Amniotic stem cell (primary cell): ENCODE data around the gene ASRGL1.
"Not testable (repeated sequence)": the region's sequence is repeated elsewhere in the genome, so short reads cannot be mapped to it uniquely, and the experiment has no call there.

Experiments
- DNase-seq: peaks from one replicate; lab custom pipeline; 2025; lab: John Stamatoyannopoulos, UW

ASRGL1 gene

GRCh38 chr11:62337303-62338181, at the start of gene ASRGL1:
ASRGL1 (plus strand) TSS chr11:62337448; CDS start chr11:62337978, 530 bp downstream.
- no peak for DNase-seq

- no peak for DNase-seq
Observed at GRCh38 chr11:62295504-62295903, 41.7 kb upstream of the ASRGL1 start.

GRCh38 chr11:62298975-62299374, 38.3 kb upstream of the ASRGL1 start, which contains the start of gene SCGB1D4:
SCGB1D4 (minus strand) TSS chr11:62299075; CDS start chr11:62299010, 65 bp downstream.
- DNase-seq, result no peak

GRCh38 chr11:62306227-62306626, 31.0 kb upstream of the ASRGL1 start:
- DNase-seq, result no peak

GRCh38 chr11:62307950-62308349, 29.3 kb upstream of the ASRGL1 start:
- DNase-seq, result no peak

- DNase-seq, result no peak
Observed at GRCh38 chr11:62309991-62310390, 27.3 kb upstream of the ASRGL1 start.

- DNase-seq, result no peak
Observed at GRCh38 chr11:62315431-62315830, 21.8 kb upstream of the ASRGL1 start.

- DNase-seq, result no peak
Observed at GRCh38 chr11:62322524-62322923, 14.7 kb upstream of the ASRGL1 start.

GRCh38 chr11:62324731-62325556, 12.3 kb upstream of the ASRGL1 start:
- no peak for DNase-seq

GRCh38 chr11:62325781-62326180, 11.5 kb upstream of the ASRGL1 start:
- not testable (repeated sequence) for DNase-seq

- DNase-seq, result not testable (repeated sequence)
Observed at GRCh38 chr11:62326719-62327118, 10.5 kb upstream of the ASRGL1 start.

- not testable (repeated sequence) for DNase-seq
Observed at GRCh38 chr11:62327541-62327940, 9.7 kb upstream of the ASRGL1 start.

GRCh38 chr11:62331264-62331663, 6.0 kb upstream of the ASRGL1 start:
- DNase-seq, result not testable (repeated sequence)

- no peak for DNase-seq
Observed at GRCh38 chr11:62333768-62334167, 3.5 kb upstream of the ASRGL1 start.

GRCh38 chr11:62336949-62337302, 322 bp upstream of the ASRGL1 start:
- DNase-seq, result not testable (repeated sequence)

- DNase-seq, result no peak
Observed at GRCh38 chr11:62338218-62338617, 970 bp downstream of the ASRGL1 start.

- no peak for DNase-seq
Observed at GRCh38 chr11:62340269-62340901, 3.1 kb downstream of the ASRGL1 start.

GRCh38 chr11:62341588-62341987, 4.3 kb downstream of the ASRGL1 start:
- DNase-seq, result no peak

- not testable (repeated sequence) for DNase-seq
Observed at GRCh38 chr11:62343646-62344190, 6.5 kb downstream of the ASRGL1 start.

- no peak for DNase-seq
Observed at GRCh38 chr11:62344210-62344609, 7.0 kb downstream of the ASRGL1 start.

- no peak for DNase-seq
Observed at GRCh38 chr11:62345861-62346260, 8.6 kb downstream of the ASRGL1 start.
